IPS-NIHi11 (cell line): Measurements from ENCODE around the gene KRT76.
"Not testable (repeated sequence)": the region's sequence is repeated elsewhere in the genome, so short reads cannot be mapped to it uniquely, and the experiment has no call there.

Source experiments
- DNase-seq: peaks from one replicate; pipeline ENCODE4 v3.0.0; 2012; ENCODE audit warnings: mixed read lengths, low spot score

KRT76 gene

GRCh38 chr12:52781399-52782082 is 4.4 kb upstream of the KRT76 start:
- DNase-seq = no peak

GRCh38 chr12:52779914-52780313 is 2.8 kb upstream of the KRT76 start:
- no peak for DNase-seq

GRCh38 chr12:52778833-52779232 is 1.7 kb upstream of the KRT76 start:
- DNase-seq = no peak

GRCh38 chr12:52777566-52777965 is 421 bp upstream of the KRT76 start:
- DNase-seq = no peak

- no peak for DNase-seq
These were observed 710 bp downstream of the KRT76 start for GRCh38 chr12:52776435-52776834.

GRCh38 chr12:52774629-52775250 is 2.4 kb downstream of the KRT76 start:
- peak; percentile 58 for DNase-seq

- no peak for DNase-seq
These were observed 4.4 kb downstream of the KRT76 start for GRCh38 chr12:52772772-52773171.

- DNase-seq = no peak
These were observed 5.0 kb downstream of the KRT76 start for GRCh38 chr12:52772188-52772587.

GRCh38 chr12:52771505-52771904 is 5.6 kb downstream of the KRT76 start:
- DNase-seq = no peak

GRCh38 chr12:52771088-52771487 is 6.1 kb downstream of the KRT76 start:
- no peak for DNase-seq

GRCh38 chr12:52769946-52770345 is 7.2 kb downstream of the KRT76 start:
- no peak for DNase-seq

GRCh38 chr12:52769354-52769753 is 7.8 kb downstream of the KRT76 start:
- DNase-seq = no peak

GRCh38 chr12:52768479-52769200 is 8.5 kb downstream of the KRT76 start:
- DNase-seq = no peak

- DNase-seq = no peak
These were observed 9.7 kb downstream of the KRT76 start for GRCh38 chr12:52767427-52767826.

GRCh38 chr12:52767020-52767379 is 10.1 kb downstream of the KRT76 start:
- no peak for DNase-seq

GRCh38 chr12:52766351-52767019 is 10.7 kb downstream of the KRT76 start:
- no peak for DNase-seq

GRCh38 chr12:52765702-52766101 is 11.4 kb downstream of the KRT76 start:
- DNase-seq = no peak

GRCh38 chr12:52763991-52764390 is 13.2 kb downstream of the KRT76 start:
- DNase-seq = no peak

GRCh38 chr12:52763036-52763659 is 14.0 kb downstream of the KRT76 start:
- no peak for DNase-seq

- no peak for DNase-seq
These were observed 15.3 kb downstream of the KRT76 start for GRCh38 chr12:52761802-52762201.

- DNase-seq = not testable (repeated sequence)
These were observed 15.9 kb downstream of the KRT76 start for GRCh38 chr12:52761218-52761617.

GRCh38 chr12:52760623-52761022 is 16.5 kb downstream of the KRT76 start:
- DNase-seq = no peak
